Measurements from ENCODE around the gene NAIF1. TPM values are rescaled to one million over a fixed set of nuclear protein-coding genes. Genes with fewer than 3 reads are reported as not detected.

NAIF1 gene
- polyA plus RNA-seq, 2 of the 4 experiments (the other 2 are of a cell fraction) = 6.0 to 7.5 TPM

- Histone ChIP-seq H3K4me3 (no peak overlapping the region), H3K4me2 (no peak overlapping the region), H3K27ac (no peak overlapping the region), H3K9me3 (no peaks in the 10 kb centered on the region), H3K4me1 (peaks cover 13% of the 10 kb centered on the region)
- ATAC-seq (no peak), DNase-seq (ENCODE audit: low read depth in 1 of 2, low spot score in 1 of 2) (no peak), FAIRE-seq (no peak)
- WGBS (ENCODE audit: missing lambda C conversion rate) = 96% methylated on average over 1 of the region's 1 CpG
- POLR2A ChIA-PET = interaction anchor here (1.0 kb wide), 1 partner anchor 10 kb away, joined by 4 read pairs; no protein-coding TSS in a partner anchor
- TF ChIP-seq PHF8 (IDR thresholded peaks at IDR 0.05; ENCODE audit: borderline replicate concordance, low read depth) = no peak
- TF ChIP-seq NFE2L2 (conservative IDR thresholded peaks at IDR 0.05; ENCODE audit: low read length) = peak; percentile 34; the same call in 1 of the 2 replicates
- no peak for TF ChIP-seq RCOR1 (IDR thresholded peaks at IDR 0.05; ENCODE audit: low read depth, low read length)
- no peak for TF ChIP-seq ESRRA (IDR thresholded peaks at IDR 0.05; ENCODE audit: borderline replicate concordance, low read length)
- no peak for TF ChIP-seq GATA3 (IDR thresholded peaks at IDR 0.05; ENCODE audit: borderline replicate concordance)
- CTCF ChIA-PET = interaction anchor here (1.0 to 3.4 kb wide), 6 partner anchors 12 to 134 kb away, joined by 3 to 24 read pairs (median 6); no protein-coding TSS in a partner anchor
Measured at GRCh38 chr9:128089299-128089698, 22.2 kb upstream of the NAIF1 start.

- FAIRE-seq (no peak), ATAC-seq (no peak), DNase-seq (ENCODE audit: low read depth in 1 of 2, low spot score in 1 of 2) (no peak)
- Histone ChIP-seq H3K9me3 (no peaks in the 10 kb centered on the region), H3K4me3 (no peak overlapping the region), H3K27ac (no peak overlapping the region), H3K4me1 (peaks cover 7% of the 10 kb centered on the region; the same call in 2 of the 3 replicates), H3K4me2 (no peak overlapping the region)
- ChIA-PET POLR2A (interaction anchor here (1.0 kb wide), 1 partner anchor 11 kb away, joined by 4 read pairs; no protein-coding TSS in a partner anchor), CTCF (interaction anchor here (1.1 to 3.4 kb wide), 9 partner anchors 11 to 145 kb away, joined by 3 to 24 read pairs (median 6); no protein-coding TSS in a partner anchor)
- WGBS (ENCODE audit: missing lambda C conversion rate) = 80% methylated on average over 9 of the region's 9 CpGs
- TF ChIP-seq FOSL2 (IDR thresholded peaks at IDR 0.05) = no peak
- no peak for TF ChIP-seq FOSL2 (CRISPR knock-in tag; IDR thresholded peaks at IDR 0.05)
- no peak for TF ChIP-seq RARB (CRISPR knock-in tag; IDR thresholded peaks at IDR 0.05)
- no peak for TF ChIP-seq HMGXB4 (CRISPR knock-in tag; IDR thresholded peaks at IDR 0.05; ENCODE audit: borderline replicate concordance)
- no peak for TF ChIP-seq EHMT2 (IDR thresholded peaks at IDR 0.05; ENCODE audit: low read depth)
- TF ChIP-seq POLR2A (IDR thresholded peaks at IDR 0.05; ENCODE audit: low read length) = no peak
- TF ChIP-seq GATA3 (IDR thresholded peaks at IDR 0.05; ENCODE audit: borderline replicate concordance) = no peak
- TF ChIP-seq CHD4 (IDR thresholded peaks at IDR 0.05; ENCODE audit: borderline replicate concordance) = no peak
- no peak for TF ChIP-seq MAZ (IDR thresholded peaks at IDR 0.05; ENCODE audit: borderline replicate concordance, low read depth, low read length)
- TF ChIP-seq FOXS1 (CRISPR knock-in tag; IDR thresholded peaks at IDR 0.05) = no peak
- TF ChIP-seq RFX5 (IDR thresholded peaks at IDR 0.05) = no peak
- TF ChIP-seq JUNB (IDR thresholded peaks at IDR 0.05) = no peak
- no peak for TF ChIP-seq EP300 (IDR thresholded peaks at IDR 0.05)
- no peak for TF ChIP-seq PHF8 (IDR thresholded peaks at IDR 0.05; ENCODE audit: borderline replicate concordance, low read depth)
- TF ChIP-seq MAFK (IDR thresholded peaks at IDR 0.05; ENCODE audit: partially characterized antibody) = no peak
- TF ChIP-seq ESRRA (IDR thresholded peaks at IDR 0.05; ENCODE audit: borderline replicate concordance, low read length) = no peak
- TF ChIP-seq CBX2 (IDR thresholded peaks at IDR 0.05; ENCODE audit: borderline replicate concordance, low read depth) = no peak
Measured at GRCh38 chr9:128088253-128088945, 21.3 kb upstream of the NAIF1 start.

- ATAC-seq (no peak), DNase-seq (ENCODE audit: low read depth in 1 of 2, low spot score in 1 of 2) (no peak), FAIRE-seq (no peak)
- no peak overlapping the region for H3K4me3 ChIP-seq
- ChIA-PET POLR2A (interaction anchor here (0.7 kb wide), 1 partner anchor 20 kb away, joined by 4 read pairs; the partner anchor contains the start of genes NAIF1 and SLC25A25), CTCF (interaction anchor here (0.6 to 3.4 kb wide), 8 partner anchors 10 to 144 kb away, joined by 3 to 24 read pairs (median 7); no protein-coding TSS in a partner anchor)
- no peaks in the 10 kb centered on the region for H3K9me3 ChIP-seq
- H3K27ac ChIP-seq = no peak overlapping the region
- TF ChIP-seq JUN (IDR thresholded peaks at IDR 0.05) = no peak
- TF ChIP-seq ZSCAN20 (CRISPR knock-in tag; IDR thresholded peaks at IDR 0.05) = no peak
- no peak for TF ChIP-seq MYC (IDR thresholded peaks at IDR 0.05; ENCODE audit: borderline replicate concordance, low read length)
- TF ChIP-seq GATA3 (IDR thresholded peaks at IDR 0.05; ENCODE audit: borderline replicate concordance) = no peak
- TF ChIP-seq CHD4 (IDR thresholded peaks at IDR 0.05; ENCODE audit: borderline replicate concordance) = no peak
- TF ChIP-seq HOXA7 (CRISPR knock-in tag; IDR thresholded peaks at IDR 0.05) = no peak
- no peak for TF ChIP-seq EP300 (IDR thresholded peaks at IDR 0.05)
- TF ChIP-seq CBX8 (IDR thresholded peaks at IDR 0.05) = no peak
- no peak for TF ChIP-seq RNF2 (IDR thresholded peaks at IDR 0.05; ENCODE audit: borderline replicate concordance, low read depth)
- no peak for TF ChIP-seq ATOH8 (CRISPR knock-in tag; IDR thresholded peaks at IDR 0.05; ENCODE audit: low read depth)
- no peak for TF ChIP-seq BCL3 (IDR thresholded peaks at IDR 0.05)
- no peak for TF ChIP-seq EHMT2 (IDR thresholded peaks at IDR 0.05; ENCODE audit: low read depth)
- no peak for TF ChIP-seq NFE2L2 (conservative IDR thresholded peaks at IDR 0.05; ENCODE audit: low read length)
- WGBS (ENCODE audit: missing lambda C conversion rate) = 76% methylated on average over 10 of the region's 10 CpGs
- H3K4me1 ChIP-seq = peaks cover 7% of the 10 kb centered on the region
- H3K4me2 ChIP-seq = no peak overlapping the region
Measured at GRCh38 chr9:128087262-128087661, 20.1 kb upstream of the NAIF1 start.

Data from A549 (cell line).